ENCODE results near the gene SELL. TPM values are rescaled to one million over a fixed set of nuclear protein-coding genes. Genes with fewer than 3 reads are reported as not detected.
"Not testable (repeated sequence)": the region's sequence is repeated elsewhere in the genome, so short reads cannot be mapped to it uniquely, and the experiment has no call there.

SELL gene
- total RNA-seq, 2 donors from 2014 or later, result 0.26 TPM; not detected in 1

GRCh38 chr1:169683661-169684060 is 27.8 kb downstream of the SELL start:
- DNase-seq (no peak), ATAC-seq (no peak)
- TF ChIP-seq CTCF (IDR thresholded peaks at IDR 0.05) (no peak), POLR2A (IDR thresholded peaks at IDR 0.05) (no peak)
- H3K36me3 ChIP-seq (replicated peaks in 1 of 2; ENCODE audit: insufficient read depth in 1 of 2, low read depth in 2 of 2), result no peaks in the 10 kb centered on the region
- no peaks in the 10 kb centered on the region for H3K4me1 ChIP-seq
- WGBS, 2 donors, result 39 to 57% methylated on average over 3 of the region's 3 CpGs
- no peaks in the 10 kb centered on the region for H3K9me3 ChIP-seq
- H3K4me3 ChIP-seq, result no peak overlapping the region
- H3K27me3 ChIP-seq, result no peaks in the 10 kb centered on the region
- intact Hi-C loops (cut with DNase I), result no loop called here
- H3K27ac ChIP-seq, result no peak overlapping the region

- H3K4me1 ChIP-seq; H3K27ac ChIP-seq; ATAC-seq; intact Hi-C loops (cut with DNase I); H3K4me3 ChIP-seq; DNase-seq; H3K27me3 ChIP-seq; H3K36me3 ChIP-seq (replicated peaks in 1 of 2; ENCODE audit: insufficient read depth in 1 of 2, low read depth in 2 of 2); H3K9me3 ChIP-seq: not testable (repeated sequence)
- 68 to 69% methylated on average over 4 of the region's 4 CpGs for WGBS, 2 donors
Measured at GRCh38 chr1:169683168-169683567, 28.3 kb downstream of the SELL start.

GRCh38 chr1:169682071-169682470 is 29.3 kb downstream of the SELL start:
- WGBS, 2 donors, result 24 to 44% methylated on average over 2 of the region's 2 CpGs
- Histone ChIP-seq H3K27me3 (no peaks in the 10 kb centered on the region), H3K4me1 (no peaks in the 10 kb centered on the region), H3K4me3 (no peak overlapping the region), H3K36me3 (replicated peaks in 1 of 2; ENCODE audit: insufficient read depth in 1 of 2, low read depth in 2 of 2) (no peaks in the 10 kb centered on the region), H3K9me3 (no peaks in the 10 kb centered on the region), H3K27ac (no peak overlapping the region)
- TF ChIP-seq CTCF (IDR thresholded peaks at IDR 0.05), result no peak
- TF ChIP-seq POLR2A (IDR thresholded peaks at IDR 0.05), result no peak
- ATAC-seq, result no peak
- no peak for DNase-seq
- intact Hi-C loops (cut with DNase I), result no loop called here

GRCh38 chr1:169681140-169681539 is 30.3 kb downstream of the SELL start:
- Histone ChIP-seq H3K4me3 (no peak overlapping the region), H3K27me3 (no peaks in the 10 kb centered on the region), H3K36me3 (replicated peaks in 1 of 2; ENCODE audit: insufficient read depth in 1 of 2, low read depth in 2 of 2) (no peaks in the 10 kb centered on the region), H3K9me3 (no peaks in the 10 kb centered on the region), H3K4me1 (no peaks in the 10 kb centered on the region), H3K27ac (no peak overlapping the region)
- 31 to 36% methylated on average over 2 of the region's 2 CpGs for WGBS, 2 donors
- no peak for TF ChIP-seq POLR2A (IDR thresholded peaks at IDR 0.05)
- no peak for TF ChIP-seq CTCF (IDR thresholded peaks at IDR 0.05)
- ATAC-seq (no peak), DNase-seq (no peak)
- intact Hi-C loops (cut with DNase I), result no loop called here

GRCh38 chr1:169680377-169681019 is 30.9 kb downstream of the SELL start:
- Histone ChIP-seq H3K36me3 (replicated peaks in 1 of 2; ENCODE audit: insufficient read depth in 1 of 2, low read depth in 2 of 2) (no peaks in the 10 kb centered on the region), H3K4me3 (no peak overlapping the region), H3K4me1 (no peaks in the 10 kb centered on the region), H3K27ac (no peak overlapping the region), H3K27me3 (no peaks in the 10 kb centered on the region), H3K9me3 (no peaks in the 10 kb centered on the region)
- TF ChIP-seq CTCF (IDR thresholded peaks at IDR 0.05) (no peak), POLR2A (IDR thresholded peaks at IDR 0.05) (no peak)
- no peak for ATAC-seq
- WGBS, 2 donors, result 52 to 54% methylated on average over 6 of the region's 6 CpGs
- DNase-seq, result no peak
- intact Hi-C loops (cut with DNase I), result no loop called here

Data from body of pancreas (tissue), 4 donors.